HEK293 (cell line): ENCODE data around the gene APOB.

ENCODE experiments used
- CTCF ChIP-seq: fragments of 450-650 bp; formaldehyde crosslinking; IDR thresholded peaks from 2 replicates; pipeline ENCODE4 v1.5.1; 2016; ENCODE audit warnings: missing biosample characterization, missing genetic modification characterization
- ZNF274 ChIP-seq, 2 experiments: fragments of 200-500 bp in 1 of 2; fragments of 450-650 bp in 1 of 2; sonication (Bioruptor generic) in 1 of 2; formaldehyde crosslinking in 1 of 2; IDR thresholded peaks; 2 replicates each; pipeline versions ENCODE4 v1.5.1 to v1.6.1; 2014 to 2016; ENCODE audit warnings: borderline replicate concordance in 1 of 2, inconsistent platforms in 1 of 2, low read length in 1 of 2, missing biosample characterization in 1 of 2, missing genetic modification characterization in 1 of 2
- ZNF544 ChIP-seq: fragments of 450-650 bp; formaldehyde crosslinking; IDR thresholded peaks from 2 replicates; pipeline ENCODE4 v1.5.0; 2017; ENCODE audit warnings: missing biosample characterization, missing genetic modification characterization
- ZNF558 ChIP-seq: fragments of 450-650 bp; formaldehyde crosslinking; IDR thresholded peaks from 2 replicates; pipeline ENCODE4 v1.5.1; 2016; ENCODE audit warnings: missing biosample characterization, missing genetic modification characterization

- TF ChIP-seq CTCF (tag by site-specific recombination), result no peak
- TF ChIP-seq ZNF544 (tag by site-specific recombination), result no peak
- no peak for TF ChIP-seq ZNF274 (IDR thresholded peaks at IDR 0.05; ENCODE audit: low read length)
- TF ChIP-seq ZNF274 (tag by site-specific recombination; IDR thresholded peaks at IDR 0.05; ENCODE audit: borderline replicate concordance), result no peak
- no peak for TF ChIP-seq ZNF558
These were observed 59.5 kb downstream of the APOB start for GRCh38 chr2:20984408-20984807.
